Type B pancreatic cell (in vitro differentiated cells): Measurements from ENCODE around the gene ADAMTSL1. TPM values are rescaled to one million over a fixed set of nuclear protein-coding genes. Genes with fewer than 3 reads are reported as not detected.

Experiments
- DNase-seq: peaks from one replicate; pipeline ENCODE4 v3.0.0; 2021; ENCODE audit warnings: mixed read lengths; ENCODE audit not compliant: unreplicated experiment; ENCODE audit errors: extremely low spot score
- H3K27ac Mint-ChIP-seq: 2 replicates; pipeline ENCODE4 v1.8.0; 2021; ENCODE audit warnings: mild to moderate bottlenecking, mixed read lengths
- H3K27me3 Mint-ChIP-seq: 2 replicates; pipeline ENCODE4 v1.8.0; 2021; ENCODE audit warnings: mixed read lengths
- H3K36me3 Mint-ChIP-seq: 2 replicates; pipeline ENCODE4 v1.8.0; 2021; ENCODE audit warnings: mixed read lengths
- H3K4me1 Mint-ChIP-seq: one replicate; pipeline ENCODE4 v1.8.0; 2021; ENCODE audit warnings: mixed read lengths; ENCODE audit not compliant: unreplicated experiment
- H3K4me3 Mint-ChIP-seq: 2 replicates; pipeline ENCODE4 v1.8.0; 2021; ENCODE audit warnings: mild to moderate bottlenecking, mixed read lengths
- H3K9me3 Mint-ChIP-seq: 2 replicates; pipeline ENCODE4 v1.8.0; 2021; ENCODE audit warnings: mixed read lengths
- CTCF ChIP-seq: fragments of 200-600 bp; sonication (generic); conservative IDR thresholded peaks from 2 replicates; pipeline ENCODE4 v1.5.0; 2021; ENCODE audit warnings: antibody characterized with exemption, mild to moderate bottlenecking
- total RNA-seq: library from RNA; stranded (reverse); gene quantifications from 2 replicates; pipeline ENCODE4 v1.2.1, GENCODE V29; 2021; ENCODE audit warnings: low replicate concordance

ADAMTSL1 gene
- total RNA-seq, 1 donor from 2014 or later: 28.6 TPM

GRCh38 chr9:18770131-18770908 is 296.4 kb downstream of the ADAMTSL1 start:
- TF ChIP-seq CTCF: no peak
- no peak overlapping the region for H3K4me3 Mint-ChIP-seq
- peaks cover 9% of the 10 kb centered on the region for H3K36me3 Mint-ChIP-seq
- DNase-seq: no peak
- no peak overlapping the region for H3K27ac Mint-ChIP-seq
- peaks cover 11% of the 10 kb centered on the region for H3K4me1 Mint-ChIP-seq
- H3K9me3 Mint-ChIP-seq: peaks cover 14% of the 10 kb centered on the region
- H3K27me3 Mint-ChIP-seq: no peaks in the 10 kb centered on the region

GRCh38 chr9:18771011-18771410 is 297.1 kb downstream of the ADAMTSL1 start:
- Mint-ChIP-seq H3K36me3 (peaks cover 9% of the 10 kb centered on the region), H3K4me3 (no peak overlapping the region), H3K27ac (no peak overlapping the region), H3K4me1 (peaks cover 16% of the 10 kb centered on the region), H3K9me3 (peaks cover 9% of the 10 kb centered on the region), H3K27me3 (no peaks in the 10 kb centered on the region)
- TF ChIP-seq CTCF: no peak
- DNase-seq: no peak

- no peak overlapping the region for H3K4me3 Mint-ChIP-seq
- no peak for DNase-seq
- peaks cover 13% of the 10 kb centered on the region for H3K36me3 Mint-ChIP-seq
- H3K27ac Mint-ChIP-seq: no peak overlapping the region
- peaks cover 6% of the 10 kb centered on the region for H3K9me3 Mint-ChIP-seq
- peaks cover 23% of the 10 kb centered on the region for H3K4me1 Mint-ChIP-seq
- no peak for TF ChIP-seq CTCF
- H3K27me3 Mint-ChIP-seq: no peaks in the 10 kb centered on the region
These were observed 297.8 kb downstream of the ADAMTSL1 start for GRCh38 chr9:18771763-18772162.

- no peak for TF ChIP-seq CTCF
- no peaks in the 10 kb centered on the region for H3K27me3 Mint-ChIP-seq
- DNase-seq: no peak
- peaks cover 6% of the 10 kb centered on the region for H3K9me3 Mint-ChIP-seq
- no peak overlapping the region for H3K27ac Mint-ChIP-seq
- H3K36me3 Mint-ChIP-seq: peaks cover 13% of the 10 kb centered on the region
- peaks cover 19% of the 10 kb centered on the region for H3K4me1 Mint-ChIP-seq
- no peak overlapping the region for H3K4me3 Mint-ChIP-seq
These were observed 301.3 kb downstream of the ADAMTSL1 start for GRCh38 chr9:18775241-18775640.

GRCh38 chr9:18775930-18776329 is 302.0 kb downstream of the ADAMTSL1 start:
- Mint-ChIP-seq H3K27ac (no peak overlapping the region), H3K4me3 (no peak overlapping the region), H3K9me3 (peaks cover 6% of the 10 kb centered on the region), H3K36me3 (peaks cover 13% of the 10 kb centered on the region), H3K27me3 (no peaks in the 10 kb centered on the region), H3K4me1 (peaks cover 19% of the 10 kb centered on the region)
- TF ChIP-seq CTCF: no peak
- DNase-seq: no peak
